Erythroblast (primary cell): ENCODE data around the gene BABAM2.
"Not testable (repeated sequence)": the region's sequence is repeated elsewhere in the genome, so short reads cannot be mapped to it uniquely, and the experiment has no call there.

Experiments used
- DNase-seq, 2 experiments: peaks; one replicate each; lab custom pipeline; 2025; lab: John Stamatoyannopoulos, UW
- GATA1 ChIP-seq: IDR thresholded peaks from 2 replicates; pipeline ENCODE4 v1.6.1; 2011; ENCODE audit warnings: low read depth, mild to moderate bottlenecking, control low read depth, low read length, moderate library complexity
- POLR2A ChIP-seq: IDR thresholded peaks from 2 replicates; pipeline ENCODE4 v1.6.1; 2011; ENCODE audit warnings: mild to moderate bottlenecking, low read length

Gene BABAM2

DNA sequence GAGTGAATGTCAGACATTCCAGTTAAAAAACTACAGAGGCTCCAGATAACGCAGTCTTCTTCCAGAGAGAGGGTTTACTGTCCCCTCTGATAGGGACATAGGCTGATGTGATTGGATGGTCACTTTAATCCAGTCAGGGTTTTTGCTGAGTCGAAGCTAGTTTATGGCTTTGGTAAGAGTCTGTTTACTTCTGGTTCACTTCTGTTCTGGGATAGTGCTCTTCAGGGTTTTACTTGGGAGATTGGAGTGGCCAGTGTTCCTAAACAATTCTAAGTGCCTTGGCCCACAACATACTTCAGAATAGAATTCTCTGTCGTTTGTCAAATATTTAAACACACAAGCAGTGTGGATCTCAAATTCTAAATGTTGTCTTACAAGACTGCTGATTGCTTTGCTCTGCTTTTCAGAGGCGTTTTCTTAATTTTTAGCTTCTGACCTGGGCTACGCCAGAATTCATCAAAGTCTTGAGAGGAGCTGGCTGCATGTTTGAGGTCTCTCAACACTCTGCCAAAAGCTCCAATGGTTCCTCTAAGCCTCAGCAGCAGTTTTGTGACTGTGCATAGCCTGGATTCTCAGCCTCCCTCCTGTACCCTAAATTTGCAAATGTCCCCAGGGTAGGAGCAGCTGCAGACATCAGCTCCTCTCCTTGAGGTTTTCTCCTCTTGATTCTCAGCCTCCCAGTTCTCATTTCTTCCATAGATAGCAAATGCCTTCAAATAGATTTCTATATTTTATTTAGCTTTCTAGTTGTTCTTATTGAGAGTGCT, 105.8 kb downstream of the BABAM2 start:
- no peak for DNase-seq
- TF ChIP-seq GATA1 (no peak), POLR2A (no peak)

DNA sequence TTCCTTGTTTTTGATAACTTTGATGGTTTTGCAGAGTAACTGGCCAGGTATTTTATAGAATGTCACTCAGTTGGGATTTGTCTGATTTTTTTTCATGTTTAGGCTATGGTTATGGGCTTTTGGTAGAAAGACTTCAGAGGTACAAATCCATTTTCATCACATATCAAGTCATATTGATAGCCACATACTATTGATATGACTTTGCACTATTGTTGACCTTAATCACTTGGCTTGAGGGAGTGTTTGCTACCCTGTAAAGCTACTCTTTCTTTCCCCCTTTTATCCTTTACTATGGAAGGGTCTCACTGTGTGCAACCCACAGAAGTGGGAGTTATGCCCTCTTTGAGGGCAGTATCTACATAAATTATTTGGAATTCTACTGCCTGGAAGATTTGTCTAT, 109.8 kb downstream of the BABAM2 start:
- DNase-seq = no peak

DNA sequence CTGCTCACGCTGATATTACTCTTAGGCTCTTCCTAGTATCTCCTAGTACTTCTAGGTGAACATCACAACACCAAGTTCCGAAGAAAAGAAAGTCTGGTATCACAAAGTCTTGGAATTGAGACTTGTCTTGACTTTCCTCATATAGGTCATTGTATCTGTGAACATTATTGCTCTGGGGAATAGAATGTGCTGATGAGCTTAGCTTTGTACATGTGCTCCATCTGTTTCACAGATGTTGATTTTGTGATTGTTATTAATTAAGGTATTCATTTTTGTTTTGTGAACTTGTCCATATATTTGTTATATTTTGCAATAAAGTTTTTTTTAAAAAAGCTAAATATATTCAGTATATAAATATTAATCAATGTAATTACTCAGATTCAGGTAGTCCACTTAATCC, 111.7 kb downstream of the BABAM2 start:
- TF ChIP-seq GATA1 (no peak), POLR2A (no peak)
- DNase-seq = no peak

More for the DNA sequence above, 109.8 kb downstream of the BABAM2 start:
- TF ChIP-seq POLR2A (no peak), GATA1 (no peak)

DNA sequence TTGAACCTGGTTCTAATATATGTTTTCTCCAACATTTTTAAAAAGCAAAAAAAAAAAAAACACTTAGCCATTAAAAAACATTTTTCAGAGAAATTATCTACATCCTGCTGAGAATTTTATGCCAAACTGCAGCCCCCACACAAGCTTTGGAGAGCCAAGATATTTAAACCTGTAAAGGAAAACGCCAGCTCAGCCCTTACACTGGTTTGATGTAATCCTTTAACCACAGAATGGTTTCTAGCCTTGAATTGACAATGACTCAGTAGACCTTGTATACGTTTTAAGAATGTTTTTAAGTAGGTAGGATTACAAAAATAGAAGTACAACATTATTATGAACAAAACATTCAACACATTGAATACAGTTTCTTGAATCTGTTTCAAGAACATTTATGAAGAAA, 113.6 kb downstream of the BABAM2 start:
- TF ChIP-seq POLR2A = no peak
- TF ChIP-seq GATA1 = no peak
- no peak for DNase-seq

DNA sequence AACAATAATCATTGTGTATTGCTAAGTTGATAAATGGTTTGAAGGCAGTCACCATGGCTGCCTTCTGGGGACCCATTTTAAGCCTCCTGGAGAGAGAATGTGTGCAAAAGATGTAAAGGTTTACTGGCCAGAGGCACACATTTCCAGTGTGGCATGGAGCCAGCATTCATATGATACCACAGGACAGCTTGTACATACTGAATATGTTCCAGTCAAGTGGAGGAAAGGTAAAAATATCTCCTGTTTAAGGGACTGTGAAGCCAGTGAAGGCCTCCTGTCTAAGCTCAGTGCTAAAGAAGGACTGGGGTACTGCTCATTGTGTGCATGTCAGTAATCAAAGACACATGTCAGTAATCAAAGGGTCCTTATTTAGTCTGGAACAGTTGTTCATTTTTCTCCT, 119.2 kb downstream of the BABAM2 start:
- no peak for DNase-seq
- no peak for TF ChIP-seq POLR2A
- no peak for TF ChIP-seq GATA1

DNA sequence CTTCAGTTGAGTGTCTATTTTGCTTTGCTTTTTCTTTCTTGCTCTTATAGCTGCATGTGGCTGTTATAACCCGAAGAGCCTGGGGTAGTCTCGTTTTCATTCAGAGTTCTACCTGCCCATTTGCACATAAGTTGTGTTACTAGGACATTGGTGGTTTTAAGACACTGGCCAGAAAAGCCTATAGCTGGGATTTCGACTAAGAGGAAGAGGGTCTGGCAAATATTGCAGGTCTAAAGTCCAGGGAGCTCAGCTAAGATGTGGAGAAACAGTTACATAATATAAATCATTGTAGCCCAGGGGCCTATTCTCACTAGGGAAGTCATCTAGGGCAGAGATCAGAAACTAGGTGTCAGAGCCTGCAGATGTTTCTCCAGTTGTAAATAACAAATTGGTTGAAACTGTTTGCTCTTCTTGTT, 120.8 kb downstream of the BABAM2 start:
- TF ChIP-seq GATA1 (no peak), POLR2A (no peak)

DNA sequence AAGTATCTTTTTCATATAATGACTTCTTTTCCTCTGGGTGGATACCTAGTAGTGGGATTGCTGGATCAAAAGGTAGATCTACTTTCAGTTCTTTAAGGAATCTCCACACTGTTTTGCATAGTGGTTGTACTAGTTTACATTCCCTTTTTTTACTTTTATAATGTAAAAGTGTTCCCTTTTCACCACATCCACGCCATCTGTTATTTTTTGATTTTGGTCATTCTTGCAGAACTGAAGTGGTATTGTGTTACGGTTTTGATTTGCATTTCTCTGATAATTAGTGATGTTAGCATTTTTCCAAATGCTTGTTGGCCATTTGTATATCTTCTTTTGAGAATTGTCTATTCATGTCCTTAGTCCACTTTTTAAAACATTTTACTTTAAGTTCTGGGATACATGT, 127.9 kb downstream of the BABAM2 start:
- DNase-seq = not testable (repeated sequence)

More for the DNA sequence above, 120.8 kb downstream of the BABAM2 start:
- no peak for DNase-seq

DNA sequence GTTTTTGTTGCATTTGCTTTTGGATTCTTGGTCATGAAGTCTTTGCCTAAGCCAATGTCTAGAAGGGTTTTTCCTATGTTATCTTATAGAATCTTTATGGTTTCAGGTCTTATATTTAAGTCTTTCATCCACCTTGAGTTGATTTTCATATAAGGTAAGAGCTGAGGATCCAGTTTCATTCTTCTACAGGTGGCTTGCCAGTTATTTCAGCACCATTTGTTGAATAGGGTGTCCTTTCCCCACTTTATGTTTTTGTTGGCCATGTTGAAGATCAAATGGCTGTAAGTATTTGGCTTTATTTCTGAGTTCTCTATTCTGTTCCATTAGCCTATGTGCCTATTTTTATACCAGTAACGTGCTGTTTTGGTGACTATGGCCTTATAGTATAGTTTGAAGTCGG, 129.0 kb downstream of the BABAM2 start:
- DNase-seq = not testable (repeated sequence)

DNA sequence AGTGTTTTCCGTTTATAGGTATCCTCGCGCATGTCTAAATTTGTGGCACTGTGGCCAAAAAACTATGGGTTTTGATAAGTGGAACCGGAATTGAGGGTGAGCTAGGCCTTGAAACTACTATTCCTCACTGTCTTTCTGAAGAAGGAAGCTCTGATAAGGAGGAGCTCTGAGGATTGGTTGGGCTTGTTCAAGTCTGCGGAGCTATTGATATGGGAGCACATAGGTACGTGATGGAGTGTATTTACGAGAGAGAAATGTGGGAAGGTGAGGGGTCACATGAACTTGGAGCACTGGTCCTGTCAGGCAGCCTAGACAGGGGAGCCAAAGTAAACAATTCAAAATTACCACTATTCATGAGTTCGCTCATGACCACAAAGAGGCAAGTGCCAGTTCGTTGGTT, 131.4 kb downstream of the BABAM2 start:
- TF ChIP-seq GATA1 = no peak

DNA sequence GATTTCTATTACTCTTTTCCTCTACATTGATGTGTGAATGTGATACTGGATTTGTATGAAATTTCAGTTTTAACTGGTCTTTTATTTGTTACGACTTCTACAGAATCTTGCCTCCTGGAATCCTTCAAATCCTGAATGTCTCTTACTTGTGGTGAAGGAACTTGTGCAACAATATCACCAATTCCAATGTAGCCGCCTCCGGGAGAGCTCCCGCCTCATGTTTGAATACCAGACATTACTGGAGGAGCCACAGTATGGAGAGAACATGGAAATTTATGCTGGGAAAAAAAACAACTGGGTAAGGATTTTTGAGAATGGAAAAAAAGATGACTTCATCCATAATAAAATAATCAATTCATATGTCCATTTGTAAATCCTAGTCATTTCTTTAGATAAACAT, 134.6 kb downstream of the BABAM2 start:
- no peak for TF ChIP-seq POLR2A
- TF ChIP-seq GATA1 = no peak
- DNase-seq = no peak

More for the DNA sequence above, 131.4 kb downstream of the BABAM2 start:
- no peak for DNase-seq

DNA sequence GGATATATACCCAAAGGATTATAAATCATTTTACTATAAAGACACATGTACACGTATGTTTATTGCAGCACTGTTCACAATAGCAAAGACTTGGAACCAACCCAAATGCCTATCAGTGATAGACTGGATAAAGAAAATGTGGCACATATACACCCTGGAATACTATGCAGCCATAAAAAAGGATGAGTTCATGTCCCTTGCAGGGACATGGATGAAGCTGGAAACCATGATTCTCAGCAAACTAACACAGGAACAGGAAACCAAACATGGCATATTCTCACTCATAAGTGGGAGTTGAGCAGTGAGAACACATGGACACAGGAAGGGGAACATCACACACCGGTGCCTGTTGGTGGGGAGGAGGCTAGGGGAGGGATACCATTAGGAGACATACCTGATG, 135.7 kb downstream of the BABAM2 start:
- DNase-seq = not testable (repeated sequence)

DNA sequence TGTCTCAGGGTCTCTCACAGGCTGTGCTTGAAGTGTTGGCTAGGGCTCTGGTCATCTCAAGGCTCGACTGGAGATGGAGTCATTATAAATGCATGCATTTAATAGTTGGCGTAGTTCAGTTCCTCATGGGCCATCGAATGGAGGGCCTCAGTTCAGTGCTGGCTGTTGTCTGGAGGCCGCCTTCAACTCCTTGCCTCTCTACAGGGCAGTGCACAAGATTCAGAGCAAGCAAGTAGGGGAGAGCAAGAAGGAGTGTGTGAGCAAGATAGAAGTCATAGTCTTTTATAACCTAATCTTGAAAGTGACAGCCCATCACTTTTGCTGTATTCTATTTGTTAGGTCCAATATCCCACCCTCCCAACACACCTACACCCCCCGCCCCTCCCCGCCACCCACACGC, 137.5 kb downstream of the BABAM2 start:
- no peak for DNase-seq
- no peak for TF ChIP-seq POLR2A
- no peak for TF ChIP-seq GATA1

DNA sequence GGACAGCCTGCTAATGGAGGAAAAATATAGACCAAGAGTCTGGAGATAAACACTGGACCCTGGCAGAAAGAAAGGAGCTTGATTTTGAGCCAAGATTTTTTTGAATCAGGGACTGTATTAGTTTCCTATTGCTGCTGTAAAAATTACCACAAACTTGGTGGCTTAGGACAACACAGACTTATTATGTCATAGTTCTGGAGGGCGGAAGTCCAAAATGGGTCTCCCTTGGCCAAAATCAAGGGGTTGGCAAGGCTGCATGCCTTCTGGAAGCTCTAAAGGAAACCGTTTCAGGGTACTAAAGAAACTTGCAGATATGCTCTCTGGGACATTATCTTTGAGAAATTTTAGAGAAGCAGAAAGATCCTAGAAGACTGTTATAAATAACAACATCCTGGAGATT, 140.1 kb downstream of the BABAM2 start:
- no peak for DNase-seq
- TF ChIP-seq GATA1 = no peak
- TF ChIP-seq POLR2A = no peak

DNA sequence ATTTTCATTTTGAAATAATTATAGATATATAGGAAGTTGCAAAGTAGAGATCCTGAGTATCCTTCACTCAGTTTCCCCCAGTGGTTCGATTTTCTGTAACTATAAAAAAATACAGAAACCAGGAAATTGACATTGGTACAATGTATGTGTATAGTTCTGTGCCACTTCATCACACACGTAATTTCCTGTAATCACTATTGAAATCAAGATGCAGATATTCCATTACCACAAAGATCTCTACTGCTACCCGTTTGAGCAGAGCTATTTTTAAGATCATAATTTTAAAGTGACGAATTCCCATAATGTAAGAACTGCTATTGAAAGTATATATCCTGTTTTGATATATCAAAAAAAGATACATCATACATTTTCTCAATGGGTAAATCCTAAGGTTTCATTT, 142.3 kb downstream of the BABAM2 start:
- no peak for DNase-seq
- no peak for TF ChIP-seq GATA1
- no peak for TF ChIP-seq POLR2A

DNA sequence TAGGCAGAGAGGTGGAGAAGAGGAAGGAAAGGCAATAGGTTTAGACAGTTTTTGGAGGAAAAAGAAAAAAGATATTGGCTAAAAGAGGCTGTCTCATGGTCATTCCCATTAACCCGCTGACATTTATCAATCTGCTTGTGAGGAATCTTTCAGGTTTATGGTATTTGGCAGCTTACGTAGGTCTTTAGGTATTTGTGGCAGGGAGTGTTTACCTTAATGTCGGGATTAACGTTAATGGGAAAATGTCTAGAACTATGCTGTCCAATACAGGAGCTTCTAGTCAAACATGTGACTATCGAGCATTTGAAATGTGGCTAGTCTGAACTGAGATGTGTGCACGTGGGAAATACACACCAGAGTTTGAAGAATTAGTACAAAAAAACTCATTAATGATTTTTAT, 144.2 kb downstream of the BABAM2 start:
- TF ChIP-seq GATA1 (no peak), POLR2A (no peak)

DNA sequence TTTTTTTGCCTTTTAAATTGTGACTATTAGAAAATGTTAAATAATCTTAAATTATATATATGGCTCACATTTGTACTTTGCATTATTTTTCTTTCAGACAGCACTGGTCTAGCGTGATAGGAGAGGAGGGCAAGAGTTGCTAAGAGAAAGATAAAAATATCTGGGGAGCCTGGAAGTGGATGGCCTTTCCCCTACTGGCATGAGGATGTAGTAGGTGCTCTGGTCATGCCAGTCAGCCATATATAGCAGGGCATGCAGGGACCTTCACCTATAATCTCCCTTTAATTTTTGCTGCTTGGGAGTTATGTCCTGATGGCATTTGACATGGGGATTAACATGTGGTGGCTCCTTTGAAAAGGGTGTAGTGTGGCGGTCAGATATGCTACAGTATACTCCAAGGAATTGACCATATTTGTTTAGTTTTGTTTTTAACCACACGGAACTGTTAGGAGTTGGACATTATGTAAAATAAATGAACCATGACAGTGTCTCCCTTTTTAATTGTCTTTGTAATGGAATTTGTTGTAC, 144.7 kb downstream of the BABAM2 start:
- no peak for TF ChIP-seq GATA1
- TF ChIP-seq POLR2A = no peak
- no peak for DNase-seq

More for the DNA sequence above, 144.2 kb downstream of the BABAM2 start:
- DNase-seq = no peak

DNA sequence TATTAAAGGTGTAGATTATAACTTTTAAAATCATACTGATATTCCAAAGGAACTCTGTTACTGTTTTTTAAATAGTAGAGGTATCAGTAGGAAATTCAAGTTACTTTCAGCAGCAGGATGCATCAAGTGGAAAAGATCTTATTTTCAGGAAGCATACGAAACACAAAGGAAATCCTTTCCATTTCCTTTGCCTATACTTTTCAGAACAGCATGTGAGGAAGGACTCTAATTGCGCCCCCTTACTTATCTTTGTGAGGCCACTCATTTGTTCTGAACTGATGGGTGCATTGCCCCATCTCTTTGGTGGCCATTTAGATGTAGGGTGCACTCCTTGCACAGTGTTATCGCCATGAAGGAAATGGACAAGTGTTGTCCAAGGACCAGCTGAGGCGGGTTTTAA, 145.3 kb downstream of the BABAM2 start:
- TF ChIP-seq GATA1 (no peak), POLR2A (no peak)
- no peak for DNase-seq
